Activated CD4-positive, alpha-beta T cell treated with anti-CD3 and anti-CD28 coated beads, Interleukin-2, amount 50 U/mL, for 24 hours (primary cell): ENCODE measurements around the gene TBXT.
"Not testable (repeated sequence)": the region's sequence is repeated elsewhere in the genome, so short reads cannot be mapped to it uniquely, and the experiment has no call there.

ENCODE experiments used
- DNase-seq, 2 donors: peaks; one replicate each; pipeline ENCODE4 v3.0.0-alpha.2; 2020; ENCODE audit warnings: low read depth in 1 of 2, low spot score in 1 of 2

Gene TBXT

GRCh38 chr6:166173281-166173951 is 5.8 kb upstream of the TBXT start:
- DNase-seq: no peak

DNA sequence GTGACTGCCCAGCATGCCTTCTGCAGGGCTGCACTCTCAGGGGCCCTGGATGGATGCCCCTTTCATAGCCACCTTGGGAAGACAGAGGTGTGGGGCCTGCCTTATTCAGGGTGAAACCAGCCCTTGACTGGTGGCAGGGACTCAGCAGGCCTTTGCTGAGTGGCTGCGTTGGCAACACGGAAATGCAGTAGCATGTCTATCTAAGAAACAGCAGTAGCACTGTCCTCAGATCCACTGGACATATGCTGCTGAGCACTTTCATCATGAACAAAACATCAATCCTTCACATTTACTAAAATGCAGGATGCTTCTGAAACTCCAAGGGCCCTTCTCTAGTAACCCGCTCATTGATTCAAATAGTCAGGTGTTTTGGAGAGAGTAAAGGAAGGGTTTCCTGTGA is 4.9 kb upstream of the TBXT start:
- no peak for DNase-seq

GRCh38 chr6:166169549-166170421 is 2.1 kb upstream of the TBXT start:
- no peak for DNase-seq

- no peak for DNase-seq
Observed at GRCh38 chr6:166168616-166169548, 1.2 kb upstream of the TBXT start.

- no peak for DNase-seq
Observed at GRCh38 chr6:166167258-166167731, 356 bp downstream of the TBXT start.

DNA sequence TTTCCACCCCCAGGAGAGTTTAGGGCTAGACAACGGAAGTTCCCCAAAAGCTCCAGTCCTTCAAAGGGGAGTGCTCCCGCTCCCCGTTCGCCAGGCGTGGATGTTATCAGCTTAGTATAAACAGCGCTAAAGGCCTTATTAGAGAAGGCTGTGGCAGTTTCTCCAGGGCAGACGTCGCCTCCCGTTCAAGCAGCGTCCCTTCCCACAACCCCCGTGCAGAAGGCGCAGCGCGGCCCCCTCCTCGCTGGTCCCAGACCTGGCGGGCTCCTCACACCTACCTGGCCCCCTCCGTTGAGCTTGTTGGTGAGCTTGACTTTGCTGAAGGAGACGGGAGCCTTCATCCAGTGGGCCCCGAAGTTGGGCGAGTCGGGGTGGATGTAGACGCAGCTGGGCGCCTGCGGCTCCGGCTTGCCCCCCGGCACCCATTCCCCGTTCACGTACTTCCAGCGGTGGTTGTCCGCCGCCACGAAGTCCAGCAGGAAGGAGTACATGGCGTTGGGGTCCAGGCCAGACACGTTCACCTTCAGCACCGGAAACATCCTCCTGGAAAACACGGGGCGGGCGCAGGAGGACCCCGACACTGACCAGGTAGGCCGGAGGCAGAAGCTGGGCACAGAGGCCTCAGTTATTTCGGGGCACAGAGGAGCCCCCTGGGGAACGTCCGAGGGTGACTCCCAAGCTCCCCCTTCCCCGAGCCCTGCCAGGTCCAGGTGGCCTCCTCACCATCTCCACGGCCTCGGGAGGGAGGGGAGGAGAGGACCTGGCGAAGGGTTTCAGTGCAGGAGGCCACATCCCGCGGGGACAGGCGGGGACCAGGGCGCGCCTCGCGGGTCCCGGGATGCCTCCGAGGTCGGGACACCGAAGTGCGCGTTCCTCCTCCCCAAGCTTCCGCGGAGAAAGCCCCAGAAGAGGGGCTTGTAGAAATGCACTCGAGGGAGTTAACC is 1.1 kb downstream of the TBXT start:
- no peak for DNase-seq

GRCh38 chr6:166165558-166166313 is 1.9 kb downstream of the TBXT start:
- no peak for DNase-seq

- DNase-seq: no peak
Observed at GRCh38 chr6:166162599-166163342, 4.9 kb downstream of the TBXT start.

DNA sequence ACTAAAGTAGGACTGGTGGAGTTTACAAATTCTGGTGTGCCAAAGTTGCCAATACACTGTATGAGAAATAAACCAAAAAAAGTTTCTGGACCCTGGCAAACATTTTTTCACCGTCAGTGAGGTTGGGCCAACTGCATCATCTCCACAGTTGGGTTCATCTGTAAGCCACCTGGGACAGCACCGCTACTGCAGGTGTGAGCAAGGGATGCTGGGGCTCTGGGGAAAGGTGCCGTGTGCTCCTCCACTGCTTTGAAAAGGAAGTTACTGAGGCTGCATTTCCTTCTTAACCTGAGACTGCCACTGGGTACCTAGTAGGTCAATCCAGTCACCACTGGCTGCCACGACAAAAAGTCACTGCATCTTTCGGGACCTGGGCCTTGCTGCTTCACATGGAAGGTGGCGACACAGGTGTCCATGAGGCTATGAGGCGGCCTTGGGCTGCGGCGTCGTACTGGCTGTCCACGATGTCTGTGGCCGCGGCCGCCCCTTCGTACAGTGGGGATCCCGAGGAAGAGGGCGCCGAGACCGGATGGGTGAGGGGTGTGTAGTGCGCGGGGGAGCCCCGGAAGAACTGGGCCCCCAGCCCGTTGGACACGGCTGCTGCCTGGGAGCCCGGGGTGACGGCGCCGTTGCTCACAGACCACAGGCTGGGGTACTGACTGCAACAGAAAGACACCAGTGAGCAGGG is 9.6 kb downstream of the TBXT start:
- DNase-seq: no peak

GRCh38 chr6:166156942-166157341 is 10.7 kb downstream of the TBXT start:
- no peak for DNase-seq

DNA sequence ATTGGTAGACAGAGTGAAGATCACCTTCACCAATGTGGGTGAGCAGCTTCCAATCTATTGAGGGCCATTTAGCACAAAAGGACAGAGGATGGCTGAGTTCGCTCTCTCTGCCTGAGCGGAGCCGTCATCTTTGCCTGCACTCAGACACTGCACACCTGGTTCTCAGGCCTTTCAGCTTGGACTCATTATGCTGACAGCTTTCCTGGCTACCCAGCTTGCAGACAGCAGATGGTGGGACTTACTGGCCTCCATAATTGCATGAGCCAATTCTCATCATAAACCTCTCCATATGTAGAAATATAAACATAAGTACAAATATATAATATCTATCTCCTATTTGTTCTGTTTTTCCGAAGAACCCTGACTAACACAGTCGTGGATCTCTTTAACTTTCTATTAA is 13.7 kb downstream of the TBXT start:
- DNase-seq: no peak

GRCh38 chr6:166152660-166153059 is 15.0 kb downstream of the TBXT start:
- DNase-seq: no peak

DNA sequence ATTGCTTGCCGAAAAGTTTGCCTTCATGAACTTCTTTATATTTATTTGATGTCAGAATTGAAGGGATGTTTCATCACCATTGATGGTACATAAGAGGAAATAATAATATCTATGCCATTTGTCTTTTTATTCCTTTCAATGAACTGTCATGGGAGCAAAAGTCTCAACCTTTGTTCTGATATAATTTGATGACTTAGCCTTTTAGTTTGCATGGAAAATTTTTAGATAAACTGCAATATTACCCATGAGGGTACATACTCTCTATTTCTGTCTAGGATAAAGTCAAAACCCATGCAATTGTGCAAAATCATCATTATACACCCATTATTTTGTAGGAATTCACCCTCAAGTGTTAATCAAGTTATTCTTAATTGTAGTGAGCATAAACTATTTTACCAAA is 15.9 kb downstream of the TBXT start:
- DNase-seq: no peak

DNA sequence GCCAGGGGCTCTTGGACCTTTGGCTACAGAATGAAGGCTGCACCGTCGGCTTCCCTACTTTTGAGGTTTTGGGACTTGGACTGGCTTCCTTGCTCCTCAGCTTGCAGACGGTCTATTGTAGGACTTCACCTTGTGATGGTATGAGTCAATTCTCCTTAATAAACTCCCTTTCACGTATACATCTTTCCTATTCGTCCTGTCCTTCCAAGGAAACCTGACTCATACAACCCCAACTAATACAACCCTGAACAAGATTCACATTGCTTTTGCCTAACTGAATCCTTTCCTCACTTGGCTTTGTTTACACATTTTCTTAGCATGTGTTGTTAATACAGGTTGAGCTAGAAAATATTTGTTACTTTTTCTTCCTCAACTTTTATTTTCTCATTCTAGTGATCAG is 21.9 kb downstream of the TBXT start:
- no peak for DNase-seq

DNA sequence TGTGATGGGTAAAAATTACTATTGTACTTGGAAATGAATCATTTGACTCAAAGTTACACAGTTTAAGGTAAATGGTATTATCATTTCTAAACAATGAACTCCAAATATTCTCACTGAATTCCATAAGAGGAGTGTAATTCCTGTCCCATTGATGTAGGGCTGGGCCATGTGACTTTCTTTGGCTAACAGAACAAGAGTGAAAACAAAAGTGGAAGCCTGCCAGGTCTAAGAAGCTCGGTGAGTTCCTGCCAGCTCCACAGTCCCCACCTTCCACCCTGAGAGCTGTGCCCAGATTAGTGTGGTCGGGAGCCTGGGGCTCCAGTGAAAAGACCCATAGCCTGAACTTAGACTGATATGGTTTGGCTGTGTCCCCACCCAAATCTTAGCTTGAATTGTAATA is 24.6 kb downstream of the TBXT start:
- DNase-seq: no peak

- no peak for DNase-seq
Observed at GRCh38 chr6:166127624-166128472, 39.8 kb downstream of the TBXT start.

GRCh38 chr6:166123115-166123514 is 44.5 kb downstream of the TBXT start:
- DNase-seq: not testable (repeated sequence)
